Activated T-helper 9 cell treated with anti-CD3 and anti-CD28 coated beads, Interleukin-2, amount 50 U/mL, for 16 hours (primary cell): Measurements from ENCODE around the gene MED8.
A peak's percentile ranks its signal among the peaks of the same experiment; 100 is the strongest.

Source experiments
- DNase-seq: peaks from one replicate; pipeline ENCODE4 v3.0.0-alpha.2; 2020; ENCODE audit warnings: low read depth

The MED8 gene

GRCh38 chr1:43358746-43359693 is 30.6 kb downstream of the MED8 start, which contains the start of gene CDC20:
Gene CDC20 (plus strand): TSS chr1:43358981. CDS start chr1:43359216, 235 bp downstream.
- peak; percentile 97 for DNase-seq

GRCh38 chr1:43358121-43358745 is 31.4 kb downstream of the MED8 start:
- no peak for DNase-seq

DNA sequence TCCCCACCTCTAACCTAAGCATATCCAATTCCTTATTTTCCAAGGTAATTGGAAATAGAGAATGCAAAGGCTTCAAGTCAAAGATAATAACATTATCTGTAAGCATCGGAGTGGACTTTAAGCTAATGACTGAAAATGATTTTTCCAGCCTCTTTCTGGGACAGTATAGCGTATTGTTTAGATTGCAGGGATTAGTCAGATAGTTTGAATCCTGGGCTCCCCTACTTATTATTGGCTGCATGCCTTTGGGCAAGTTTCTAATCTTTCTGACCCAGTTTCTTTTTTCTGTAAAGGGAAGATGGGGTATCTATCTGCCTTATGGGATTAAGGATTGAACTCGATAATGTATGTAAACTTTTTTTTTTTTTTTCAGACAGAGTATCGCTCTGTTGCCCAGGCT is 32.3 kb downstream of the MED8 start:
- no peak for DNase-seq

GRCh38 chr1:43354936-43355335 is 34.7 kb downstream of the MED8 start:
- DNase-seq: no peak

DNA sequence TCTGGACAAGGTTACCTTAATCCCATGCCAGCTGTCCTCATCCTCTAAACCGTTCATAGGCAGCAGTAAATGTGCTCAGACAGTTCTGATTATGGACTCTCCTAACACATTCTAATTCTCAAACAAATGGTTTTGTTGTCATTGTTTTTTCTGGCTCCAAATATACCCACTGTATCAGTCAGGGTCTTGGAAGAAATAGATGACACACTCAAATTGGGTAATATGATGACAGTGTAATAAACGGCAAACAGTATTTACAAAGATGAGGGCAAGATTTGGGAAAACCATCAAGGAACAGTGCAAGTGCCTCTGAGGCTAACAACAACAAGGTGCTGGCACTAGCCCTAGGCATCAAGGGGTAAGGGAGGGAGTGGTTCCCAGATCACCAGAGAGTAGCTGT is 35.1 kb downstream of the MED8 start:
- no peak for DNase-seq

DNA sequence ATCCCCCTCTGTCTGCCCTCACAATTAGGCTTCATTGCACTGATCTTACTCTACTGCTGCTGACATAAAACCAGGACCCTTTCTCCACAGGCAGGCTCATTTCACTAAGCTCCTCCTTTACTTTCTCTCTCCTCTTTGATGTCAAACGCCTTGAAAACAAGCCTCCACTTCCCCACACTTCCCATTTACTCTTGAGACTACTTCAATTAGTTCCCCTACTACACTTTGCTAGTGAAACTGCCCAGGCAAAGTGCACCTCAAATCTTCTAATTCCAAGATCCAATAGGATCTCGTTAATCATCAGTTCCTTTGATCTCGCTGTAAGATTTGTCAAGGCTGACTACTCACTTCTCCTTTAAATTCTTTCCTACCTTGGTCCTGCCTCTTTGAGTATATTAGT is 36.7 kb downstream of the MED8 start:
- no peak for DNase-seq

- DNase-seq: no peak
These were observed 37.3 kb downstream of the MED8 start for GRCh38 chr1:43352351-43352705.

DNA sequence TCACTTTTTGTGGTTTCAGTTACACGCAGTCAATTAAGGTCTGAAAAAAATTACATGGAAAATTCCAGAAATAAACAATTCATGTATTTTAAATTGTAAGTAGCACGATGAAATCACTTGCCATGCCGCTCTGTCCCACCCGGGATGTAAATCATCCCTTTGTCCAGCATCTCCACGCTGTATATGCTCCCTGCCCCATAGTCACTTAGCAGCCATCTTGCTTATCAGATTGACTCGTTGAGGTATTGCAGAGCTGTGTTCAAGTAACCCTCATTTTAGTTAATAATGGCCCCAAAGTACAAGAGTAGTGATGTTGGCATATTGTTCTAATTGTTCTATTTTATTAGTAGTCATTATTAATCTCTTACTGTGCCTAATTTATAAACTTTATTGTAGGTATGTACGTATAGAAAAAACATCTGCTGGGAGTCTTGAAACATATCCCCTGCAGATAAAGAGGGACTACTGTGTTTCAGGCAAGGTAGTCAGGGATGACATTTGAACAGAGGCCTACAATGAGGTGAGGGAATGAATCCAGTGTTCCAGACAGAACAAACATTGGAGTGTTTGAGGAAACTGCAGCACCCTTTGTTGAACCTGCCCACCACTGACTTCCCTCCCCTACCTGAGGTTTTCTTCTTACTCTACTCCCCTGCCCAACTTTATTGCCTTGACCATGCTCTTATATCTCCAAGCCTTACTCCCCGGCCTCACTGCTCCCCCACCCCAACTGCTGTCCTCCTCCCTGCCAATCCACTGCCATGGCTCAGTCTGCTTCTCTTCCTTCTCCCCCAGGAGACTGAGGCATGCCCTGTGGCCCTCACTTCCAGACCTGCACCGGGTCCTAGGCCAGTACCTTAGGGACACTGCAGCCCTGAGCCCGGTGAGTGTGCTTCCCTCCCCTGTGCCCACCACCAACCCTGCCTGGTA is 37.9 kb downstream of the MED8 start:
- DNase-seq: no peak

GRCh38 chr1:43350976-43351375 is 38.6 kb downstream of the MED8 start:
- no peak for DNase-seq

DNA sequence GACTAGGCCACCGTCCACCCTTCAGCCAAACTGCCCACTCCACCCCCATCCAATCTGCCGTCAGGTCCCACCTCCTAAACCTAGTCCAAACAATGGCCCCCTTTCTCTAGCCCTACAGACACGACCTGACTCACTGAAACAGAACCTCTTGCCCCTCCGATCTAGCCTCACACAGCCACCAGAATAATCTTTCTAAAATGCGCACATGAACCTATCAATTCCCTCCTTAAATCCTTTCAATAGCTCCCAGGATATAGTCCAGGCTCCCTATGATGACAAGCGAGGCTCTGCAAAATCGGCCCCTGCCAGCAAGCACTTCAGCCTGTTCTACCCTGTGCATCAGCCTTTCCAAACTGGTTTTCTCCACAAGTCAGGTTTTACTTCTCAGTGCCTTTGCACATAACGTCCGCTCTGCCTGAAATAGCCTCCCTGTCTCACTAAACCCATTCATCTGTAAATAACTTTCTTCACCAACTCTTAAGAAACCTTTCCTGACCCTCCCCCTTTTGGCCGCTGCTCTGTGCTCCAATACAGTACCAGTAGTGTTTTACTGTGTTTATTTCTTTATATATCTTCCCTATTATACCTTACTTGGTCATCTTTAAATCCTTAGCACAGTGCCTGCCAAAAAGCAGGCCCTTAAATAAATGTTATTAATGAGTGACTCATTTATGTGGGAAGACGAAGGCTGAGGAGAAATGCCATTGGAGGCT is 39.9 kb downstream of the MED8 start:
- no peak for DNase-seq

GRCh38 chr1:43348809-43349593 is 40.6 kb downstream of the MED8 start:
- peak; percentile 38 for DNase-seq

- DNase-seq: no peak
These were observed 41.2 kb downstream of the MED8 start for GRCh38 chr1:43348343-43348808.

- DNase-seq: no peak
These were observed 43.0 kb downstream of the MED8 start for GRCh38 chr1:43346636-43347035.

- DNase-seq: no peak
These were observed 44.5 kb downstream of the MED8 start for GRCh38 chr1:43345120-43345519.

- DNase-seq: no peak
These were observed 45.2 kb downstream of the MED8 start for GRCh38 chr1:43344267-43344850.

- no peak for DNase-seq
These were observed 49.0 kb downstream of the MED8 start for GRCh38 chr1:43340559-43340958.

- DNase-seq: no peak
These were observed 49.9 kb downstream of the MED8 start for GRCh38 chr1:43339584-43340232.

DNA sequence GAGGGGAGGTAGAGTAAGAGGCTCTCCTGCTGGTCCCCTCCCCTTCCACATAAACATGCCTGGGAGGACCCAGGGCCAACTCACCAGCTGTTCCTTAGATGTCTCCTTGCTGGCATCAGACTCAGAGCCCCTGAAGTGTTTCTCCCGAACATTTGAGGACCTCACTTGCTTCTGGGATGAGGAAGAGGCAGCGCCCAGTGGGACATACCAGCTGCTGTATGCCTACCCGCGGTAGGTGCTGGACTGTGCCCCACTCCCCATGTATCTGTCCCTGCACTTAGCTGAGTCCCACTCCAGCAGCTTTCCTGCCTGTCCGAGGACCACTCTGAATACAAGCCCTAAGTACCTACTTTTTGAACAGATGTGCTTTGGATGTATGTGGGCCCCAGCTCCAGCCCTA is 51.6 kb downstream of the MED8 start:
- no peak for DNase-seq

DNA sequence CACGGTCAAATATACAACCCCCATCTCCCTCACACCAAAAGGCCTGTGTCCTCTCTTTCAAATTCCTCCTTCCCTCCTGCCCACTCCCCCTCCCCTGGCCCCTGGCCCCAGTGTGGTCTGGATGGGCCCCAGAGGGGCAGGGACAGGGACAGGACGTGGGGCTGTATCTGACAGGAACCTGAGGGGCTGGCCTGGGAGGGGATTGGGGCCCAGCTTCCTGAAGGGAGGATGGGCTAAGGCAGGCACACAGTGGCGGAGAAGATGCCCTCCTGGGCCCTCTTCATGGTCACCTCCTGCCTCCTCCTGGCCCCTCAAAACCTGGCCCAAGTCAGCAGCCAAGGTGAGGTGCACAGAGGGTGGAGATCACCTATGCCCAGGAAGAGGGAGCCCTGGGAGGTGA is 52.0 kb downstream of the MED8 start, which contains the start of gene MPL:
MPL (plus strand) TSS at position 231 of the 400 bp plus-strand sequence; CDS start at position 262, 31 bp downstream.
- no peak for DNase-seq
